ENCODE data around the gene TRIP10.
A peak's percentile ranks its signal among the peaks of the same experiment; 100 is the strongest.
"Not testable (repeated sequence)": the region's sequence is repeated elsewhere in the genome, so short reads cannot be mapped to it uniquely, and the experiment has no call there.

TRIP10 gene

DNA sequence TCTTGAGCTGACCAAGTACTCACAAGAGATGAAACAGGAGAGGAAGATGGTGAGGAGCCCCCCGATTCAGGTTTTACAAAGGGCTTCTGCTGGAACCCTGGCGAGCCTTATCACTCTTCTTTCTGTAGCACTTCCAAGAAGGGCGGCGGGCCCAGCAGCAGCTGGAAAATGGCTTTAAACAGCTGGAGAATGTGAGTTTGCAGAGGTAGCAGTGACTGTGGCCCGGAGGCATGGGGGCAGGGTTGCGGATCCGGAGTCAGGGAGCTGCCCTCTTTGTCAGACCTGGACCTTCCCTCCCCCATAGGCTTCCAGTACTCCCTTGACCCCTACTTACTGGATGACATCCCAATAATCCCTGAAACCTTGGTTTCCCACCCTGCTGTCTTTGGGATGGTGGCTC, 3.6 kb downstream of the TRIP10 start:
- no peak for DNase-seq

- DNase-seq, result no peak
Observed at GRCh38 chr19:6743714-6744380, 4.4 kb downstream of the TRIP10 start.

DNA sequence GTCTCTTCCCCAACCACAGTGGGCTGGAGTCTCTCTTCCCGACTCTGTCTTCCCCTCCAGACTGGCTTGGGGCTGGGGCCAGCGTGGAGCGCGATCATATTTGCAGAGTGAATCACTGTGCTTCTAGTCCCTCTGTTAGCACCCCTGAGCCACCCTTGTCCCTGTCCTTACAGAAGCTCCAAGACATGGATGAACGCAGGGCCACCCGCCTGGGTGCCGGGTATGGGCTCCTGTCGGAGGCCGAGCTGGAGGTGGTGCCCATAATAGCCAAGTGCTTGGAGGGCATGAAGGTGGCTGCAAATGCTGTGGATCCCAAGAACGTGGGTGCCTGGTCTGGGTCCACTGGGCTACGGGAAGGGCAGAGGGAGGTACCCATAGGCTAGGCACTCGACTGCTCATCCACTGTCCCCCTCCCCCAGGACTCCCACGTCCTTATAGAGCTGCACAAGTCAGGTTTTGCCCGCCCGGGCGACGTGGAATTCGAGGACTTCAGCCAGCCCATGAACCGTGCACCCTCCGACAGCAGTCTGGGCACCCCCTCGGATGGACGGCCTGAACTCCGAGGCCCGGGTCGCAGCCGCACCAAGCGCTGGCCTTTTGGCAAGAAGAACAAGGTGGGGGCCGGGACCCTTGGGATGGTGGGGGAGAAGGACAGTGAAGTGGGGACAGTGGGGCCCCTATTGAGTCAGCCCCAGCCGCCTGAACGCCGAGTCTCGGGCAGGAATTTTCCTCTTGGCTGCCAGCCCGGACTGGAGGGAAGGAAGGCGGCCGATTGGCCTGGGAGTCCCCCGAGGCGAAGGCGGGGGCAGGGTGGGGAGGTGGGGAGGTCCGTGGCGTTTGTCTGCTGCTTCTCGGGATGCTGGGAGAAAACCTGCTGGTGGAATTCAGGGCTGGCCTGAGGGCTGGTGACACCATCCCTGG, 5.2 kb downstream of the TRIP10 start:
- no peak for DNase-seq

GRCh38 chr19:6745965-6746364, 6.5 kb downstream of the TRIP10 start:
- no peak for DNase-seq

GRCh38 chr19:6748543-6748942, 9.1 kb downstream of the TRIP10 start:
- not testable (repeated sequence) for DNase-seq

GRCh38 chr19:6750062-6750461, 10.6 kb downstream of the TRIP10 start:
- no peak for DNase-seq

DNA sequence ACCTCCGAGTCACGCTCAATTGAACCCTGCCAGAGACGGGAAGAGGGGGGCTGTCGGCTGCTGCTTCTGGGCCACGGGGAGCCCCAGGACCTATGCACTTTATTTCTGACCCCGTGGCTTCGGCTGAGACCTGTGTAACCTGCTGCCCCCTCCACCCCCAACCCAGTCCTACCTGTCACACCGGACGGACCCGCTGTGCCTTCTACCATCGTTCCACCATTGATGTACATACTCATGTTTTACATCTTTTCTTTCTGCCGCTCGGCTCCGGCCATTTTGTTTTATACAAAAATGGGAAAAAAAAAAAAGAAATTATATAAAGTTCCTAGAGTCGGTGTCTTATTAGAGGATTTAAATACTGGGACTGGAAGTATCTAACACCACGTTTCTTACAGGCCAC, 11.7 kb downstream of the TRIP10 start:
- no peak for DNase-seq

DNA sequence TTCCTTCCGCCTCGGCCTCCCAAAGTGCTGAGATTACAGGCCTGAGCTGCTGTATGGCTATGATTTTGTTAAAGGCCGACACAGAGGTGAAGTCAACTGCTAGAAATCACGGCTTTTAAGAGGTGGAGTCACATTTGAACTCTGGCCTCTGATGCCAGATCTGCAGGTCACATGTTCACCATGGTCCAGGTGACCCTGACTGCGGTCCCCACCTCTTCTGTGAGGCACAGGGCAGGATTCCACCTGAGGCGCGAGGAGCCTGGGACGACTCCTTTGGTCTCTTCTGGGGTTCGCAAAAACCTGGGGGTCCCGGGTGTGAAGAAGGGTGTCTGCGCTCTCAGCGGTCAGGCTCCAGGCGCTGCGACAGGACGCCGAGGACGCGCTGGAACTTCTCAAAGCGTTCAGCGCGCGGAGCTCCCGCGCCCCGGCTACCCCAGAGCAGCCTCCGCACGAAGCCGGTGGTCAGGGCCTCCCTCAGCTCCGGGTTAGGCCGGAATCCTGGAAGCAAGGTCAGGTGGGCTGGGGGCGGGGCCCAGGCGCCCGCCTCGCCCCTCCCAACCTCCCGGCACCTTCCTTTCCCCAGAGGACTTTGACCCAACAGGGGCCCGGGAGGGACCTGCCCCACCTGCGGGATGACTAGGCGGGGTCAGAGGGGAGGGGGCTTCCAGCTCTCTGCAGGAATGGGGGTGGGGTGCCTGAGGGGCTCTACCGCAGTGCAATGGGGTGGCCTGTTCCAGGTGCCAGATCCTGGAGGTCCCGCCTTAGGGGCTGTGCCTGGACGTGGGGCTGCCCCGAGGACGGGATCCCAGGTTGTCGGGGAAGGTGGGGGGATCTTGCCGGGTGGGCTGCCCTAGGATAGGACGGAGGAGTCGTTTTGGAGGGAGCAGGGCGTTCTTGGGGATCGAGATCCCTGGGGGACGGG, 13.0 kb downstream of the TRIP10 start:
- no peak for DNase-seq

GRCh38 chr19:6753178-6754031, 13.9 kb downstream of the TRIP10 start:
- DNase-seq, result peak; percentile 80 to 92 (median 88)

- DNase-seq, result no peak
Observed at GRCh38 chr19:6754136-6754535, 14.7 kb downstream of the TRIP10 start.

GRCh38 chr19:6754653-6755463, 15.4 kb downstream of the TRIP10 start:
- no peak for DNase-seq

DNA sequence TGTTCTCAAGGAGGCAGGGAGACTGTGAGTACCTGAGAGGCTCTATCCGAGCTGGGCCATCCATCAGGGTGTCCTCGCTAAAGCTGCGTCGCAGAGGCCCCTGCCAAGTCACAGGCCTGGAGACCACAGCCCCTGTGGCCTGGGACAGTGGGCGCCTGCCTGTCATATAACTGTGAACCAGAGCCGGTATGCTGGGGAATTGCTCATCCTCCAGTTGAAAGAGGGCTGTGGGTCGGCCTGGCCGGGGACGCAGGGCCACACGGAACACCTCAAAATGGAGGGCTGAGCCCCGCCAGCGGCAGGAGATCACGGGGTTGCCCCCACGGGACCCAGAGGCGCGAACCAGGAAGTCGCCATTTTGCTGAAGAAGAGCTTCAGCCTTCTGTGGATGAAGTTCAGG, 21.1 kb downstream of the TRIP10 start:
- no peak for DNase-seq

DNA sequence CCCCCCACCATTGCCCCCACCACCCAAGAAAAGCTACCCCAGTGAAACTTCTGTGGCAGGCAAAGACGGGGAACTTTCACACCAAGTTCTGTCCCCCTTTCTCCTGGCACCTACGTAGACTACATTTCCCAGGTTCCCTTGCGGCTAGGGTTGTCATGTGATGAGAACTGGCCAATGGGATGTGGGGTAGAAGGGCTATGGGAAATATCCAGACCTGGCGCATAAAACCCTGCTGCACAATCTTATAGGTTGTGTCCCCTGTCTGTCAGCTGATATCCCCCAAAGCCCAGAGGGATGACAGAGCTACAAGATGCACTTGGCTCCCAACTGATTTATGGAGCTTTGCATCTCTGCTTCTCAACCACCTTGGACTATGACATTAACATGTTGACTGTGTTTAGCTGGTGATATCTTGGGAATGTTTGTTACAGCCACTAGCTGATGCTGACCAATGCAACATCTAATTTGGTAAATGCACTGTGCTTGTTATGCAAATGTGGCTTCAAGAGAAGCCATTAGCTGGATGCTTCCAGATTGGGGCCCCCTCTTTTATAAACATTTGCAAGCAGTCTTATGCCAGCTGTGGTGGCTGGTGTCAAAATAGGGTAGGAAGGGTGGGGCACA, 21.7 kb downstream of the TRIP10 start:
- DNase-seq, result peak in 1 of 4 experiments; percentile 23

- not testable (repeated sequence) for DNase-seq
Observed at GRCh38 chr19:6762253-6762797, 22.8 kb downstream of the TRIP10 start.

DNA sequence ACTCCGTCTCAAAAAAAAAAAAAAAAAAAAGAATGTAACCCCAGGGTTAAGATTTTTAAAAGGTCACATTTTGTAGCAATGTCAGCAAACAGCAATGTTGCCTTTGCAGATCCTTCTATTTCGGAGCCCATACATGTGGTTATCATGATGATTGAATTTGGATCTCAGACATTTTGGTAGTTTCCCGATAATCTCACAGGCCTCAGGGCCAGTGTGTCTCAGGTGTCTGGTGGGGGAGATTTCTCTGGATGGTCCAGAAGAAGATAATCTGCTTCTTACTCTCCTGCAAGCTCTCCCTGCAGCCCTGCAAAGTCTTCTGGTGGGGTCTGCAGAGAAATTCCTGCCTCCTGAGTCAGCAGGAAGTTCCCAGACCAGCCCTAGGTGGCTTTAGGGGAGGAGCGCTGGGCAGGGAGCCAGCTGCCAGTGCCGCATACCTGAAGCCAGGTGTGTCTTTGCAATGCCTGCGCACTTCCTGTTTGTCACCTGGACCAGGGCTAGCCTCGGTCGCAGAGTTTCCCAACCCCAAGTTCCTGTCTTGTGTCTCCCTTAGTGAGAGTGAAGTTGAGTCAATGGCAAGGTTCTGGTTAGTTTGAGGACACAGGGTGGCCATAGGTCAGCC, 26.4 kb downstream of the TRIP10 start:
- DNase-seq, result no peak

GRCh38 chr19:6766357-6767080, 27.0 kb downstream of the TRIP10 start:
- no peak for DNase-seq

- DNase-seq, result no peak
Observed at GRCh38 chr19:6767081-6767356, 27.5 kb downstream of the TRIP10 start.

DNA sequence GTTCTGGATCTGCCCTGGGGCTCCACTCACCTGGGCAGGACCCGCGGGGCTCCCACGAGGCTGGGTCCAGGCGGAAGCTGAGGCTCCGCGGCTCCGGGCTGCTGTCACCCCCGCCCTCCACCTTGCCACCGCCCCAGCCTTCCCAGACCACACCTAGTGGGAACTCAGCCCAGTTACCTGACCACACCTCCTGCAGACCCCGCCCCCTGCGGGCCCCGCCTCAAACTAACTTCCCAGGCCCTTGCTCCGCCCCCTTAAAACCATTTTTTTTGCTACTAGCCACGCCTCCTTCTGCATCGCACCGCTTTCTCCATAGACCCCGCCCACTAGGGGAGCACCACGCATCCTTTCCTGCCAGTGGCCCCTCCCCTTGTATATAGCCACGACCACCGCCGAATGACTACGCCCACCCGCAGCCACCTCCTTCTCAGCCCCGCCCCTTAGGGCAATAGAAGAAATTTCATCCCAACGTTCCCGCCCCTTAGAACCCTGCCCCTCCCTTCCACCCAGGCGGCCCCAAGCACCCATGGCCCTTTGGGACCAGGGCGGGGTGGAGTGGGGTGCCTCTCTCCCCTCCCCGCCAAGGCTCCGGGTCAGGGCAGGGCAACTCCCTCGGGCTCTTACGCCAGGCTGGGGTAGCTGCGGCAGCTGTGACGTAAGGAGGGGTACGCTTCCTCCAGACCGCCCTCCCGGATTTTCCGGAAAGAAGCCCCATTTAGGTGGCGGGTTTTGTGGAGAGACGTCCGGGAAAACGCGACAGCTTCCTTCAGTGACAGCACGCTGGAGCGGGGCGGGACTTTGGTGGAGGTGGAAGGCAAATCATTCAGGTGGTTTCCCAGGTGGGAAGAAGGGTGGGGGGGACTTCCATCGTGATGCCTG, 28.1 kb downstream of the TRIP10 start, which contains the start of gene SH2D3A:
Gene SH2D3A, minus strand, starts transcription at position 79 of the 879 bp plus-strand sequence. CDS start 3,687 bp downstream, outside the sequence.
- DNase-seq, result peak; percentile 63 to 80 (median 75)

All from suppressor macrophage (primary cell).